HCT116 (cell line): ENCODE measurements around the gene PAQR4. TPM values are rescaled to one million over a fixed set of nuclear protein-coding genes. Genes with fewer than 3 reads are reported as not detected.

Source experiments
- ATAC-seq: fragments of 200-7000 bp; cut with Tn5 transposase; 2 replicates; pipeline ENCODE4 v1.9.1; 2020; ENCODE audit warnings: mild to moderate bottlenecking, moderate library complexity
- BruUV-seq: library from RNA; stranded (reverse); fragments of 400-500 nt; replicated peaks from 2 replicates; lab custom pipeline; 2021; lab: Mats Ljungman, UMichigan
- CTCF ChIA-PET: fragments of 300-600 bp; sonication (Branson Sonifier 250); formaldehyde crosslinking; loops from one replicate; lab custom pipeline; 2021; ENCODE audit warnings: antibody characterized with exemption; lab: Charles Lee
- POLR2A ChIA-PET: fragments of 300-600, 350-600 bp; sonication (Branson Sonifier 250); formaldehyde crosslinking; loops from one replicate; lab custom pipeline; 2021; ENCODE audit warnings: antibody characterized with exemption; lab: Charles Lee
- RAD21 ChIA-PET, 2 experiments: fragments of 300-600 bp; sonication (Branson Sonifier 250); formaldehyde crosslinking; loops; one replicate each; lab custom pipeline; 2023; ENCODE audit warnings: low total read pairs in 2 of 2; ENCODE audit not compliant: uncharacterized antibody in 2 of 2, unreplicated experiment in 2 of 2, low non-redundant PET in 1 of 2; lab: Charles Lee
- DNase-seq: peaks from one replicate; pipeline ENCODE4 v3.0.0-alpha.2; 2010; ENCODE audit warnings: low read depth, low spot score
- H2AFZ ChIP-seq: fragments of 200-600 bp; shearing (Covaris generic), sonication (generic); 2 replicates; pipeline ENCODE4 v1.6.1; 2017; ENCODE audit warnings: low read depth, mixed run types, mixed read lengths, antibody characterized with exemption, low read length; ENCODE audit not compliant: poor library complexity, severe bottlenecking
- H3K27ac ChIP-seq: 2 replicates; pipeline ENCODE4 v1.5.1; 2012; ENCODE audit warnings: low read depth, low read length
- H3K27me3 ChIP-seq: fragments of 200-600 bp; sonication (generic); 2 replicates; pipeline ENCODE4 v1.6.1; 2016; ENCODE audit warnings: mixed run types, low read length, mixed read lengths; ENCODE audit not compliant: insufficient read depth
- H3K36me3 ChIP-seq, 2 experiments: fragments of 200-500 bp in 1 of 2; fragments of 200-600 bp in 1 of 2; sonication (Bioruptor generic) in 1 of 2; sonication (generic) in 1 of 2; 2 replicates each; pipeline versions ENCODE4 v1.5.1 to v1.6.1; 2014 to 2016; ENCODE audit warnings: low read length in 2 of 2, inconsistent platforms in 1 of 2, mixed read lengths in 1 of 2, mixed run types in 1 of 2; ENCODE audit not compliant: insufficient read depth in 2 of 2, control insufficient read depth in 1 of 2
- H3K4me1 ChIP-seq, 2 experiments: fragments of 200-600 bp in 1 of 2; sonication (generic) in 1 of 2; 2 replicates each; pipeline versions ENCODE4 v1.5.1 to v1.6.1; 2012 to 2017; ENCODE audit warnings: low read length in 2 of 2, inconsistent platforms in 1 of 2, mild to moderate bottlenecking in 1 of 2, mixed read lengths in 1 of 2, mixed run types in 1 of 2, moderate library complexity in 1 of 2; ENCODE audit not compliant: insufficient read depth in 2 of 2, control insufficient read depth in 1 of 2
- H3K4me2 ChIP-seq: fragments of 200-600 bp; sonication (generic); 2 replicates; pipeline ENCODE4 v1.6.1; 2017; ENCODE audit warnings: mixed run types, low read length, mixed read lengths
- H3K4me3 ChIP-seq, 2 experiments: fragments of 200-600 bp in 1 of 2; sonication (generic) in 1 of 2; replicated peaks in 1 of 2; 2 replicates each; pipeline ENCODE4 v1.5.1; 2011 to 2016; ENCODE audit warnings: low read length in 2 of 2, control low read depth in 1 of 2, low read depth in 1 of 2, mild to moderate bottlenecking in 1 of 2, mixed read lengths in 1 of 2, mixed run types in 1 of 2
- H3K79me2 ChIP-seq: fragments of 200-600 bp; sonication (generic); 2 replicates; pipeline ENCODE4 v1.6.1; 2017; ENCODE audit warnings: mild to moderate bottlenecking, mixed run types, low read length, moderate library complexity, mixed read lengths; ENCODE audit not compliant: insufficient read depth
- H3K9ac ChIP-seq: fragments of 200-600 bp; sonication (generic); 2 replicates; pipeline ENCODE4 v1.6.1; 2016; ENCODE audit warnings: low read length, mixed read lengths
- H3K9me2 ChIP-seq: fragments of 200-600 bp; sonication (generic), shearing (Covaris generic); 2 replicates; pipeline ENCODE4 v1.6.1; 2017; ENCODE audit warnings: mixed run types, mild to moderate bottlenecking, moderate library complexity; ENCODE audit not compliant: insufficient read depth
- H3K9me3 ChIP-seq, 2 experiments: fragments of 200-500 bp in 1 of 2; fragments of 200-600 bp in 1 of 2; sonication (Bioruptor generic) in 1 of 2; sonication (generic) in 1 of 2; 2 replicates each; pipeline ENCODE4 v1.6.1; 2014 to 2017; ENCODE audit warnings: low read length in 2 of 2, mixed read lengths in 2 of 2, inconsistent platforms in 1 of 2, low read depth in 1 of 2, mild to moderate bottlenecking in 1 of 2, mixed run types in 1 of 2, moderate library complexity in 1 of 2; ENCODE audit not compliant: control insufficient read depth in 1 of 2, insufficient read depth in 1 of 2
- H4K20me1 ChIP-seq: fragments of 200-600 bp; sonication (generic), shearing (Covaris generic); 2 replicates; pipeline ENCODE4 v1.6.1; 2017; ENCODE audit warnings: mixed run types, mild to moderate bottlenecking, moderate library complexity; ENCODE audit not compliant: insufficient read depth
- CTCF ChIP-seq, 3 experiments: fragments of 200-600 bp in 1 of 3; sonication (generic) in 1 of 3; IDR thresholded peaks in 2 of 3; conservative IDR thresholded peaks in 1 of 3; 2 replicates each; pipeline ENCODE4 v1.5.1; 2012 to 2017; ENCODE audit warnings: low read depth in 2 of 3, low read length in 2 of 3, antibody characterized with exemption in 1 of 3, borderline replicate concordance in 1 of 3, control low read depth in 1 of 3, mild to moderate bottlenecking in 1 of 3, mixed read lengths in 1 of 3, mixed run types in 1 of 3, moderate library complexity in 1 of 3; ENCODE audit not compliant: insufficient read depth in 1 of 3
- ELF1 ChIP-seq: IDR thresholded peaks from 2 replicates; pipeline ENCODE4 v1.6.1; 2012; ENCODE audit warnings: low read depth, borderline replicate concordance
- POLR2A ChIP-seq: IDR thresholded peaks from 2 replicates; pipeline ENCODE4 v1.7.0; 2011; ENCODE audit warnings: borderline replicate concordance; ENCODE audit not compliant: insufficient read depth, insufficient read length; ENCODE audit errors: extremely low read depth
- RAD21 ChIP-seq: IDR thresholded peaks from 2 replicates; pipeline ENCODE4 v1.6.1; 2012; ENCODE audit warnings: low read depth, mild to moderate bottlenecking
- REST ChIP-seq: IDR thresholded peaks from 2 replicates; pipeline ENCODE4 v1.6.1; 2012; ENCODE audit warnings: low read depth
- SIN3A ChIP-seq: IDR thresholded peaks from 2 replicates; pipeline ENCODE4 v1.6.1; 2012; ENCODE audit warnings: low read depth
- TCF7L2 ChIP-seq: IDR thresholded peaks from 2 replicates; pipeline ENCODE4 v1.7.0; 2011; ENCODE audit warnings: borderline replicate concordance, inconsistent platforms; ENCODE audit not compliant: insufficient read depth, insufficient read length; ENCODE audit errors: extremely low read depth
- YY1 ChIP-seq: IDR thresholded peaks from 2 replicates; pipeline ENCODE4 v1.6.1; 2011; ENCODE audit warnings: low read length, low read depth, moderate library complexity, mild to moderate bottlenecking; ENCODE audit not compliant: insufficient replicate concordance; ENCODE audit errors: extremely low read depth
- intact Hi-C: fragments of 100-400 bp; cut with micrococcal nuclease; formaldehyde crosslinking; loops from 2 replicates; pipeline ENCODE4 v1.10.0; 2022
- total RNA-seq: library from RNA; stranded (reverse); gene quantifications from one replicate; pipeline ENCODE4 v1.2.1, GENCODE V29; 2021; ENCODE audit not compliant: unreplicated experiment
- TF ChIP-seq, protein P1 (sequence below): IDR thresholded peaks from 2 replicates; pipeline ENCODE4 v1.6.1; 2012

Gene PAQR4
- total RNA-seq, 1 experiment from 2014 or later = 45.6 TPM

DNA sequence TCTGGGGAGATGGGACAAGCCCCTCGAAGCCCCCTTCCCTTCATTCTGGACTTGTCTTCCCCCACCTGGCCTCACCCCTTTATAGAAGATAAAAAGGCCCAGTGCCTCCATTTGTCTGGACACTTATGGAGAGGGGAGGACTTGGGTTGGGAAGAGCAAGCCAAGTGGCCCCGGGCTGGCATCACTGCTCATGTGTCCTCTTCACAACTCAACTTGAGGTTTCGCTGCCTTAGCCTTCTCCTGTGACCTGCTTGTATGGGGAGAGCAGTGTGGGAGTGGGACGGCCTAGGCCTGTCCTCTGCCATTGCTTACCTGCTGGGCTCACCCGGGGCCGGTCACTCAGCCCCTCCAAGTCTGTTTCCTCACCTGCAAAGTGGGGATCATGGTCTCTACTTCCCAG is 1.4 kb downstream of the PAQR4 start:
- H3K4me3 ChIP-seq = peak overlapping the region; percentile 66 to 79
- peaks cover 16 to 43% of the 10 kb centered on the region in 2 experiments for H3K4me1 ChIP-seq
- ChIA-PET CTCF (interaction anchor here (0.6 to 1.3 kb wide), 3 partner anchors 8 to 57 kb away, joined by 3 to 6 read pairs (median 4); no protein-coding TSS in a partner anchor), POLR2A (interaction anchor here (1.0 to 2.4 kb wide), 3 partner anchors 10 to 50 kb away, joined by 3 to 12 read pairs (median 10); partner anchors contain the start of genes PKMYT1 and TNFRSF12A), RAD21 (no interaction called here)
- peak overlapping the region; percentile 91 for H3K9ac ChIP-seq
- no peaks in the 10 kb centered on the region for H3K27me3 ChIP-seq
- ATAC-seq (no peak), DNase-seq (no peak)
- peaks cover 39% of the 10 kb centered on the region for H3K79me2 ChIP-seq
- peaks cover 5 to 17% of the 10 kb centered on the region in 2 experiments; a peak in 3 of 4 replicates for H3K36me3 ChIP-seq
- no peaks in the 10 kb centered on the region for H3K9me2 ChIP-seq
- no peaks in the 10 kb centered on the region for H3K9me3 ChIP-seq
- BruUV-seq = TSS peak; percentile 42
- TF ChIP-seq TCF7L2 (no peak), SIN3A (no peak), POLR2A (no peak), REST (no peak), RAD21 (no peak), ELF1 (no peak), CTCF (IDR thresholded peaks at IDR 0.05 in 2 of 3, conservative IDR thresholded peaks at IDR 0.05 in 1 of 3; ENCODE audit: borderline replicate concordance in 1 of 3, insufficient read depth in 1 of 3, low read depth in 2 of 3, low read length in 2 of 3) (no peak), YY1 (no peak)
- TF ChIP-seq, protein P1, sequence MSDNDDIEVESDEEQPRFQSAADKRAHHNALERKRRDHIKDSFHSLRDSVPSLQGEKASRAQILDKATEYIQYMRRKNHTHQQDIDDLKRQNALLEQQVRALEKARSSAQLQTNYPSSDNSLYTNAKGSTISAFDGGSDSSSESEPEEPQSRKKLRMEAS = no peak
- no peak overlapping the region for H2AFZ ChIP-seq
- H3K27ac ChIP-seq = peak overlapping the region; percentile 95
- intact Hi-C loops = no loop called here
- peak overlapping the region; percentile 89 for H3K4me2 ChIP-seq
- peaks cover 6% of the 10 kb centered on the region; the same call in 1 of the 2 replicates for H4K20me1 ChIP-seq
